ENCODE measurements around the gene SLC22A8. TPM values are rescaled to one million over a fixed set of nuclear protein-coding genes. Genes with fewer than 3 reads are reported as not detected.

SLC22A8 gene
- total RNA-seq, 1 donor from 2014 or later: not detected

GRCh38 chr11:62999156-62999555 lies 16.5 kb downstream of the SLC22A8 start:
- no peak for DNase-seq (ENCODE audit: low spot score)
- intact Hi-C loops (cut with DNase I): no loop called here

GRCh38 chr11:62996271-62996670 lies 19.4 kb downstream of the SLC22A8 start:
- no peak for DNase-seq (ENCODE audit: low spot score)
- intact Hi-C loops (cut with DNase I): no loop called here

- no peak for DNase-seq (ENCODE audit: low spot score)
- intact Hi-C loops (cut with DNase I): no loop called here
Observed at GRCh38 chr11:62994775-62995174, 20.9 kb downstream of the SLC22A8 start.

GRCh38 chr11:62988276-62988675 lies 27.4 kb downstream of the SLC22A8 start:
- DNase-seq (ENCODE audit: low spot score): peak; percentile 71
- intact Hi-C loops (cut with DNase I): no loop called here

- DNase-seq (ENCODE audit: low spot score): no peak
- intact Hi-C loops (cut with DNase I): no loop called here
Observed at GRCh38 chr11:62985041-62985750, 30.4 kb downstream of the SLC22A8 start.

GRCh38 chr11:62984451-62984991 lies 31.1 kb downstream of the SLC22A8 start, which contains the start of gene SLC22A6:
TSS of gene SLC22A6 (minus strand) at chr11:62984967. CDS start at chr11:62984690, 277 bp downstream.
- intact Hi-C loops (cut with DNase I): no loop called here
- DNase-seq (ENCODE audit: low spot score): no peak

- intact Hi-C loops (cut with DNase I): no loop called here
- no peak for DNase-seq (ENCODE audit: low spot score)
Observed at GRCh38 chr11:62983536-62984199, 32.0 kb downstream of the SLC22A8 start.

- intact Hi-C loops (cut with DNase I): no loop called here
- no peak for DNase-seq (ENCODE audit: low spot score)
Observed at GRCh38 chr11:62981743-62982142, 33.9 kb downstream of the SLC22A8 start.

GRCh38 chr11:62980133-62980760 lies 35.4 kb downstream of the SLC22A8 start:
- intact Hi-C loops (cut with DNase I): no loop called here
- no peak for DNase-seq (ENCODE audit: low spot score)

GRCh38 chr11:62976109-62976508 lies 39.5 kb downstream of the SLC22A8 start:
- intact Hi-C loops (cut with DNase I): loop anchor here (5.0 kb wide), 1 partner anchor 69 kb away; no protein-coding TSS in a partner anchor
- no peak for DNase-seq (ENCODE audit: low spot score)

- DNase-seq (ENCODE audit: low spot score): peak; percentile 78
- intact Hi-C loops (cut with DNase I): loop anchor here (5.0 kb wide), 1 partner anchor 68 kb away; no protein-coding TSS in a partner anchor
Observed at GRCh38 chr11:62974848-62975522, 40.7 kb downstream of the SLC22A8 start.

GRCh38 chr11:62965574-62965973 lies 50.1 kb downstream of the SLC22A8 start:
- no peak for DNase-seq (ENCODE audit: low spot score)
- intact Hi-C loops (cut with DNase I): no loop called here

GRCh38 chr11:62962391-62962790 lies 53.2 kb downstream of the SLC22A8 start:
- no peak for DNase-seq (ENCODE audit: low spot score)
- intact Hi-C loops (cut with DNase I): no loop called here

GRCh38 chr11:62961017-62961570 lies 54.5 kb downstream of the SLC22A8 start:
- DNase-seq (ENCODE audit: low spot score): peak; percentile 10
- intact Hi-C loops (cut with DNase I): no loop called here

GRCh38 chr11:62959422-62959980 lies 56.1 kb downstream of the SLC22A8 start:
- DNase-seq (ENCODE audit: low spot score): peak; percentile 56
- intact Hi-C loops (cut with DNase I): no loop called here

- DNase-seq (ENCODE audit: low spot score): peak; percentile 73
- intact Hi-C loops (cut with DNase I): no loop called here
Observed at GRCh38 chr11:62958547-62959421, 56.9 kb downstream of the SLC22A8 start.

- peak; percentile 24 for DNase-seq (ENCODE audit: low spot score)
- intact Hi-C loops (cut with DNase I): no loop called here
Observed at GRCh38 chr11:62957147-62957546, 58.5 kb downstream of the SLC22A8 start.

GRCh38 chr11:62954478-62954877 lies 61.2 kb downstream of the SLC22A8 start:
- intact Hi-C loops (cut with DNase I): no loop called here
- peak; percentile 4 for DNase-seq (ENCODE audit: low spot score)
